ENCODE data around the gene DNAJC8.

Gene DNAJC8

DNA sequence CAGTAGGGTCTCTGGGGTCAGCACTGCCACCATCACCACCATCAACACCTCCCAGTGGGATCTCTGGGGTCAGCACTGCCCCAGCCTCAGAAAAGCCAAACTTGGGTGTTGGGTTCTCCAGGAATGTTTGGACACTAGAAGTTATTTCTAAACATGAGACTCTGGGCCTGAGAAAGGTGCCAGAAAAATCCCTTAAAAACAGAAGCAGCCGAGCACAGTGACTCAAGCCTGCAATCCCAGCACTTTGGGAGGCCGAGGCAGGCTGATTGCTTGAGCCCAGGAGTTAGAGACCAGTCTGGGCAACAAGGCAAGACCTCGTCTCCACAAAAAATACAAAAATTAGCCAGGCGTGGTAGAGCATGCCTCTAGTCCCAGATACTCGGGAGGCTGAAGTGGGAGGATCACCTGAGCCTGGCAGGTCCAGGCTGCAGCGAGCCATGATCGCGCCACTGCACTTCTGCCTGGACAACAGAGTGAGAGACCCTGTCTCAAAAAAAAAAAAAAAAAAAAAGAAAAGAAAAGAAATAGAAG, 56.8 kb downstream of the DNAJC8 start:
- TF ChIP-seq, protein P1, sequence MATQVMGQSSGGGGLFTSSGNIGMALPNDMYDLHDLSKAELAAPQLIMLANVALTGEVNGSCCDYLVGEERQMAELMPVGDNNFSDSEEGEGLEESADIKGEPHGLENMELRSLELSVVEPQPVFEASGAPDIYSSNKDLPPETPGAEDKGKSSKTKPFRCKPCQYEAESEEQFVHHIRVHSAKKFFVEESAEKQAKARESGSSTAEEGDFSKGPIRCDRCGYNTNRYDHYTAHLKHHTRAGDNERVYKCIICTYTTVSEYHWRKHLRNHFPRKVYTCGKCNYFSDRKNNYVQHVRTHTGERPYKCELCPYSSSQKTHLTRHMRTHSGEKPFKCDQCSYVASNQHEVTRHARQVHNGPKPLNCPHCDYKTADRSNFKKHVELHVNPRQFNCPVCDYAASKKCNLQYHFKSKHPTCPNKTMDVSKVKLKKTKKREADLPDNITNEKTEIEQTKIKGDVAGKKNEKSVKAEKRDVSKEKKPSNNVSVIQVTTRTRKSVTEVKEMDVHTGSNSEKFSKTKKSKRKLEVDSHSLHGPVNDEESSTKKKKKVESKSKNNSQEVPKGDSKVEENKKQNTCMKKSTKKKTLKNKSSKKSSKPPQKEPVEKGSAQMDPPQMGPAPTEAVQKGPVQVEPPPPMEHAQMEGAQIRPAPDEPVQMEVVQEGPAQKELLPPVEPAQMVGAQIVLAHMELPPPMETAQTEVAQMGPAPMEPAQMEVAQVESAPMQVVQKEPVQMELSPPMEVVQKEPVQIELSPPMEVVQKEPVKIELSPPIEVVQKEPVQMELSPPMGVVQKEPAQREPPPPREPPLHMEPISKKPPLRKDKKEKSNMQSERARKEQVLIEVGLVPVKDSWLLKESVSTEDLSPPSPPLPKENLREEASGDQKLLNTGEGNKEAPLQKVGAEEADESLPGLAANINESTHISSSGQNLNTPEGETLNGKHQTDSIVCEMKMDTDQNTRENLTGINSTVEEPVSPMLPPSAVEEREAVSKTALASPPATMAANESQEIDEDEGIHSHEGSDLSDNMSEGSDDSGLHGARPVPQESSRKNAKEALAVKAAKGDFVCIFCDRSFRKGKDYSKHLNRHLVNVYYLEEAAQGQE (IDR thresholded peaks at IDR 0.05; ENCODE audit: insufficient read depth in 1 of 2, low read depth in 2 of 2, low read length in 2 of 2), result no peak
- TF ChIP-seq POLR2AphosphoS5 (IDR thresholded peaks at IDR 0.05; ENCODE audit: low read depth, low read length) (no peak), SIN3A (IDR thresholded peaks at IDR 0.05; ENCODE audit: borderline replicate concordance, insufficient read depth, low read length) (no peak), FOXP2 (optimal IDR thresholded peaks at IDR 0.05; ENCODE audit: borderline replicate concordance, extremely low read depth, extremely low read length, insufficient read depth) (no peak), TAF1 (IDR thresholded peaks at IDR 0.05; ENCODE audit: borderline replicate concordance, insufficient read depth, low read length) (no peak)

DNA sequence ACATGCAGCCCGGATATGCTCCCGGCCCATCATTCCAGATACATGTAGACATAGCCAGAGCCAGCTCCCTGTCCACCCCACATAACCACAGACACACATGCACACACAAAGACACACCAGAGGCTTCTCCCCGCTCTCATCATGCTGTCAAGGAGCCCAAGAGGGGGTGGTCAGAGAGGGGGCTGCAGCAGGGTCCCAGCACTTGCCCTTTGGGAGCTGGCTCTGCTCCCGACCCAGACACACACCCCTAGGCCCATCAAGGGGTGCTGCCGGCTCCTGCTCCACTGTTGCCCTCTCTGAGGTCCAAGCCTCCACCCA, 58.9 kb downstream of the DNAJC8 start:
- TF ChIP-seq POLR2AphosphoS5 (IDR thresholded peaks at IDR 0.05; ENCODE audit: low read depth, low read length) (no peak), FOXP2 (optimal IDR thresholded peaks at IDR 0.05; ENCODE audit: borderline replicate concordance, extremely low read depth, extremely low read length, insufficient read depth) (no peak), SIN3A (IDR thresholded peaks at IDR 0.05; ENCODE audit: borderline replicate concordance, insufficient read depth, low read length) (no peak), TAF1 (IDR thresholded peaks at IDR 0.05; ENCODE audit: borderline replicate concordance, insufficient read depth, low read length) (no peak)
- TF ChIP-seq, protein P1 (IDR thresholded peaks at IDR 0.05; ENCODE audit: insufficient read depth in 1 of 2, low read depth in 2 of 2, low read length in 2 of 2), result no peak

DNA sequence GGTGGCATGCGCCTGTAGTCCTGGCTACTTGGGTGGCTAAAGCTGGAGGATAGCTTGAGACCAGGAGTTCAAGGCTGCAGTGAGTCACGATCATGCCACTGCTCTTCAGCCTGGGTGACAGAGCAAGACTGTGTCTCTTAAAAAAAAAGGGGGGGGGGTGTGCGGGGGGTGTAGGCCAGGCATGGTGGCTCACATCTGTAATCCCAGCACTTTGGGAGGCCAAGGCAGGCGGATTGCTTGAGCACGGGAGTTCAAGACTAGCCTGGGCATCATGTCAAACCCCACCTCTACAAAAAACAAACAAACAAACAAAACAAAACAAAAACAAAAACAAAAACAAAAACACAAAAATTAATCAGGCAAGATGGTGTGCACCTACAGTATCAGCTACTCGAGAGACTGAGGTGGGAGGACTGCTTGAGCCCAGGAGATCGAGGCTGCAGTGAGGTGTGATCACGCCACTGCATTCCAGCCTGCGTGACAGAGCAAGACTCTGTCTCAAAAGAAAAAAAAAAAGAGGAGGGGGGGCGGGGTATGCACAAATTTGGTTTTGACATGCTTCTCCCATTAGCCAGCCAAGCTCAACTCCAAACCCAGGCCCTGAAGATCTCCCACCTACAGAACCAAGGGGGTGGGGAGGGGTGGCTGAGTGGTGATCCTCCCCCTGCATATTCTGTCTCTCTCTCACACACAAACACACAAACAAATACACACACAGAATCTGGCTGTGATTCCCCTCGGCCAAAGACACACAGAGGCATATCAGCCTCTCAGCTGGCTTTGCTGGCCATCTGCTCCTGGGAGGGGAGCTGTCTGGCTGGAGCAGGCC, 59.5 kb downstream of the DNAJC8 start:
- TF ChIP-seq POLR2AphosphoS5 (IDR thresholded peaks at IDR 0.05; ENCODE audit: low read depth, low read length) (no peak), SIN3A (IDR thresholded peaks at IDR 0.05; ENCODE audit: borderline replicate concordance, insufficient read depth, low read length) (no peak), FOXP2 (optimal IDR thresholded peaks at IDR 0.05; ENCODE audit: borderline replicate concordance, extremely low read depth, extremely low read length, insufficient read depth) (no peak)
- TF ChIP-seq, protein P1 (IDR thresholded peaks at IDR 0.05; ENCODE audit: insufficient read depth in 1 of 2, low read depth in 2 of 2, low read length in 2 of 2), result no peak

DNA sequence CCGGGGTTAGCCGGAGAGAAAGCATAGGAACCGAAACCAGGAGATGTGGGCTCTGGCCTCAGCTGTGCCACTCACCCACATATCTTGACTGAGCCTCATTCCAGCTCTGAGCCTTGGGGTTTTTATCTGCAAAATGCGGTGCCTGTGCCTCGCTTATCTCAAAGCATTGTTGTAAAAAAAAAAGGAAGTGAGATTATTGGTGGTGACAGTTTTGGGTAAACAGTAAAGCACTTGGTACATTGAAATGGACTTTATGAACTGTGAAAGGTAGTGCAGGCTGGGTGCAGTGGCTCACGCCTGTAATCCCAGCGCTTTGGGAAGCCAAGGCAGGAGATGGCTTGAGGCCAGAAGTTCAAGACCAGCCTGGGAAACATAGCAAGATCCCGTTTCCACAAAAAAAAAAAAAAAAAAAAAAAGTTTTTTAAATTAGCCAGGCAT, 60.1 kb downstream of the DNAJC8 start:
- TF ChIP-seq POLR2AphosphoS5 (IDR thresholded peaks at IDR 0.05; ENCODE audit: low read depth, low read length) (no peak), FOXP2 (optimal IDR thresholded peaks at IDR 0.05; ENCODE audit: borderline replicate concordance, extremely low read depth, extremely low read length, insufficient read depth) (no peak), TAF1 (IDR thresholded peaks at IDR 0.05; ENCODE audit: borderline replicate concordance, insufficient read depth, low read length) (no peak), SIN3A (IDR thresholded peaks at IDR 0.05; ENCODE audit: borderline replicate concordance, insufficient read depth, low read length) (no peak)
- TF ChIP-seq, protein P1 (IDR thresholded peaks at IDR 0.05; ENCODE audit: insufficient read depth in 1 of 2, low read depth in 2 of 2, low read length in 2 of 2), result no peak

Measured in PFSK-1 (cell line).